Endothelial cell of umbilical vein (primary cell): ENCODE data around the gene DOLPP1. TPM values are rescaled to one million over a fixed set of nuclear protein-coding genes. Genes with fewer than 3 reads are reported as not detected.

Experiments used
- BruUV-seq: library from RNA; stranded (reverse); fragments of 400-500 nt; replicated peaks from 2 replicates; lab custom pipeline; 2021; lab: Mats Ljungman, UMichigan
- CTCF ChIA-PET: fragments of 300-600, 350-600 bp; sonication (Branson Sonifier 250); formaldehyde crosslinking; loops from one replicate; lab custom pipeline; 2021; ENCODE audit warnings: antibody characterized with exemption, inconsistent platforms; lab: Charles Lee
- POLR2A ChIA-PET: fragments of 300-600, 350-600 bp; sonication (Branson Sonifier 250); formaldehyde crosslinking; loops from one replicate; lab custom pipeline; 2021; ENCODE audit warnings: antibody characterized with exemption, inconsistent platforms; lab: Charles Lee
- DNase-seq: peaks from one replicate; pipeline ENCODE4 v3.0.0-alpha.2; 2011; ENCODE audit warnings: low read depth, low spot score
- FAIRE-seq: peaks from 2 replicates; lab custom pipeline; 2011; peaks lifted over from hg19 to GRCh38; lab: Jason Lieb, UNC
- H2AFZ ChIP-seq: 2 replicates; pipeline ENCODE4 v1.6.0; 2012; ENCODE audit warnings: low read depth, low read length, control low read depth, inconsistent platforms
- H3K27ac ChIP-seq: 2 replicates; pipeline ENCODE4 v1.5.1; 2011; ENCODE audit warnings: low read depth, mild to moderate bottlenecking, control low read depth, low read length, moderate library complexity; ENCODE audit not compliant: insufficient read depth
- H3K27me3 ChIP-seq, 2 experiments: 2 replicates each; pipeline versions ENCODE4 v1.6.0 to v1.6.1; 2011; ENCODE audit warnings: low read length in 2 of 2, mixed read lengths in 1 of 2; ENCODE audit not compliant: control insufficient read depth in 2 of 2, insufficient read depth in 2 of 2
- H3K36me3 ChIP-seq, 2 experiments: 2 replicates in 1 of 2; 3 replicates in 1 of 2; pipeline ENCODE4 v1.5.1; 2011; ENCODE audit warnings: low read length in 2 of 2, mild to moderate bottlenecking in 1 of 2, moderate library complexity in 1 of 2; ENCODE audit not compliant: control insufficient read depth in 2 of 2, insufficient read depth in 2 of 2; ENCODE audit errors: extremely low read depth in 1 of 2
- H3K4me1 ChIP-seq: 3 replicates; pipeline ENCODE4 v1.5.1; 2011; ENCODE audit warnings: mild to moderate bottlenecking, low read length; ENCODE audit not compliant: control insufficient read depth, insufficient read depth; ENCODE audit errors: extremely low read depth
- H3K4me2 ChIP-seq: 2 replicates; pipeline ENCODE4 v1.6.1; 2011; ENCODE audit warnings: low read length, control low read depth, mixed read lengths; ENCODE audit not compliant: insufficient read depth
- H3K4me3 ChIP-seq, 3 experiments: fragments of 200-600 bp in 1 of 3; sonication (generic), shearing (Covaris generic) in 1 of 3; replicated peaks in 1 of 3; 2 replicates each; pipeline ENCODE4 v1.5.1; 2011 to 2016; ENCODE audit warnings: control low read depth in 3 of 3, low read length in 3 of 3, mild to moderate bottlenecking in 2 of 3, inconsistent platforms in 1 of 3, low read depth in 1 of 3, moderate library complexity in 1 of 3; ENCODE audit not compliant: insufficient read depth in 1 of 3
- H3K79me2 ChIP-seq: 2 replicates; pipeline ENCODE4 v1.6.0; 2012; ENCODE audit warnings: low read length, inconsistent platforms; ENCODE audit not compliant: control insufficient read depth, insufficient read depth
- H3K9ac ChIP-seq: replicated peaks from 2 replicates; pipeline ENCODE3; 2011; ENCODE audit warnings: low read length, control low read depth; ENCODE audit not compliant: insufficient read depth; ENCODE audit errors: extremely low read depth
- H3K9me1 ChIP-seq: replicated peaks from 3 replicates; pipeline ENCODE4 v1.6.0; 2011; ENCODE audit warnings: mild to moderate bottlenecking, low read length; ENCODE audit not compliant: control insufficient read depth, insufficient read depth; ENCODE audit errors: extremely low read depth
- H3K9me3 ChIP-seq: replicated peaks from 2 replicates; pipeline ENCODE4 v1.5.1; 2012; ENCODE audit warnings: low read length, inconsistent platforms; ENCODE audit not compliant: control insufficient read depth, insufficient read depth
- H4K20me1 ChIP-seq: replicated peaks from 2 replicates; pipeline ENCODE3; 2011; ENCODE audit warnings: mild to moderate bottlenecking, low read length; ENCODE audit not compliant: control insufficient read depth, insufficient read depth; ENCODE audit errors: extremely low read depth
- CTCF ChIP-seq, 2 donors: IDR thresholded peaks; 1 replicate in 1 of 2; 2 replicates in 1 of 2; pipeline ENCODE4 v1.5.1; 2011; ENCODE audit warnings: low read length in 2 of 2, mild to moderate bottlenecking in 2 of 2, moderate library complexity in 2 of 2, control low read depth in 1 of 2, inconsistent platforms in 1 of 2, low read depth in 1 of 2; ENCODE audit not compliant: insufficient read depth in 1 of 2; ENCODE audit errors: extremely low read depth in 1 of 2
- EZH2 ChIP-seq: IDR thresholded peaks from 2 replicates; pipeline ENCODE4 v1.6.1; 2012; ENCODE audit warnings: borderline replicate concordance, low read depth, mild to moderate bottlenecking, moderate library complexity, low read length, inconsistent platforms; ENCODE audit not compliant: severe bottlenecking
- FOS ChIP-seq: IDR thresholded peaks from 2 replicates; pipeline ENCODE4 v1.6.1; 2011; ENCODE audit warnings: mild to moderate bottlenecking, low read length, moderate library complexity, borderline replicate concordance; ENCODE audit not compliant: insufficient read depth
- GATA2 ChIP-seq: IDR thresholded peaks from 2 replicates; pipeline ENCODE4 v1.7.0; 2011; ENCODE audit warnings: low read depth, mild to moderate bottlenecking, moderate library complexity, mixed read lengths, low read length; ENCODE audit not compliant: insufficient read length, insufficient read depth
- JUN ChIP-seq: IDR thresholded peaks from 2 replicates; pipeline ENCODE4 v1.6.1; 2011; ENCODE audit warnings: borderline replicate concordance, low read depth; ENCODE audit not compliant: insufficient read length, insufficient read depth
- MAX ChIP-seq: IDR thresholded peaks from 2 replicates; pipeline ENCODE4 v1.6.1; 2011; ENCODE audit not compliant: insufficient read depth, insufficient read length
- MYC ChIP-seq: IDR thresholded peaks from one replicate; pipeline ENCODE4 v1.6.1; 2011; ENCODE audit warnings: mild to moderate bottlenecking, low read depth, low read length
- POLR2A ChIP-seq: IDR thresholded peaks from 2 replicates; pipeline ENCODE4 v1.6.1; 2012; ENCODE audit warnings: low read depth, mild to moderate bottlenecking, control low read depth, low read length
- POLR2AphosphoS5 ChIP-seq: IDR thresholded peaks from 2 replicates; pipeline ENCODE4 v1.6.1; 2012; ENCODE audit warnings: low read depth, mild to moderate bottlenecking, control low read depth, low read length, moderate library complexity; ENCODE audit not compliant: insufficient read depth
- dilution Hi-C: fragments of 300-500 bp; cut with MboI; formaldehyde crosslinking; loops from one replicate; pipeline ENCODE4 v1.15.0; 2019; ENCODE audit warnings: low sequenced_read_pairs; ENCODE audit not compliant: extremely low pct_ligation_motif_present
- intact Hi-C: fragments of 100-400 bp; cut with micrococcal nuclease; formaldehyde crosslinking; loops from one replicate; pipeline ENCODE4 v1.10.0; 2022
- polyA plus RNA-seq, 4 experiments: library from polyadenylated mRNA; depleted of rRNA in 3 of 4; stranded (reverse) in 3 of 4; unstranded in 1 of 4; fragments of >200 nt; gene quantifications; 2 replicates each; pipeline versions ENCODE4 v1.2.1 to v1.2.3, GENCODE V29; 2011 to 2012; ENCODE audit warnings: missing spikeins in 1 of 4
- total RNA-seq: library from RNA; stranded (reverse); gene quantifications from 2 replicates; pipeline ENCODE4 v1.2.3, GENCODE V29; 2021

The DOLPP1 gene
- total and polyA plus RNA-seq, 2 donors (not counting 3 experiments of a cell fraction or from before 2014, with no cell fraction given), result 17.7 to 28.3 TPM

GRCh38 chr9:129074106-129074505 lies 6.8 kb upstream of the DOLPP1 start:
- no TSS peak for BruUV-seq
- dilution Hi-C loops, result no loop called here
- FAIRE-seq, result no peak

More at GRCh38 chr9:129074106-129074505, 6.8 kb upstream of the DOLPP1 start:
- ChIA-PET CTCF (interaction anchor here (1.5 kb wide), 1 partner anchor 15 kb away, joined by 5 read pairs; no protein-coding TSS in a partner anchor), POLR2A (no interaction called here)
- Histone ChIP-seq H3K36me3 (peaks cover 0 to 5% of the 10 kb centered on the region in 2 experiments), H3K4me1 (no peaks in the 10 kb centered on the region), H3K9me3 (no peaks in the 10 kb centered on the region), H3K27me3 (no peaks in the 10 kb centered on the region), H3K9ac (no peak overlapping the region), H3K27ac (no peak overlapping the region), H4K20me1 (no peaks in the 10 kb centered on the region), H3K79me2 (no peaks in the 10 kb centered on the region), H2AFZ (no peak overlapping the region), H3K4me2 (no peak overlapping the region), H3K4me3 (no peak overlapping the region), H3K9me1 (no peaks in the 10 kb centered on the region)
- intact Hi-C loops, result no loop called here
- DNase-seq, result no peak
- TF ChIP-seq JUN (no peak), MYC (no peak), POLR2AphosphoS5 (no peak), FOS (no peak), MAX (no peak), GATA2 (no peak), POLR2A (no peak), CTCF (IDR thresholded peaks at IDR 0.05; ENCODE audit: extremely low read depth in 1 of 2, insufficient read depth in 1 of 2, low read depth in 1 of 2, low read length in 2 of 2) (no peak), EZH2 (no peak)
